Measurements from ENCODE around the gene HIKESHI.
"Not testable (repeated sequence)": the region's sequence is repeated elsewhere in the genome, so short reads cannot be mapped to it uniquely, and the experiment has no call there.

Gene HIKESHI

GRCh38 chr11:86302092-86302793 lies at the start of gene HIKESHI:
Gene HIKESHI, plus strand, starts transcription at chr11:86302240. Its CDS starts 209 bp downstream, at chr11:86302449.
- peak; percentile 99 for DNase-seq (ENCODE audit: low spot score)

- no peak for DNase-seq (ENCODE audit: low spot score)
Measured at GRCh38 chr11:86255896-86256295, 46.1 kb upstream of the HIKESHI start.

GRCh38 chr11:86256608-86257007 lies 45.4 kb upstream of the HIKESHI start:
- no peak for DNase-seq (ENCODE audit: low spot score)

- DNase-seq (ENCODE audit: low spot score) = no peak
Measured at GRCh38 chr11:86257446-86257845, 44.6 kb upstream of the HIKESHI start.

GRCh38 chr11:86259730-86260129 lies 42.3 kb upstream of the HIKESHI start:
- DNase-seq (ENCODE audit: low spot score) = no peak

- DNase-seq (ENCODE audit: low spot score) = no peak
Measured at GRCh38 chr11:86261328-86261727, 40.7 kb upstream of the HIKESHI start.

GRCh38 chr11:86262387-86262786 lies 39.7 kb upstream of the HIKESHI start:
- DNase-seq (ENCODE audit: low spot score) = no peak

GRCh38 chr11:86264649-86265048 lies 37.4 kb upstream of the HIKESHI start:
- no peak for DNase-seq (ENCODE audit: low spot score)

- no peak for DNase-seq (ENCODE audit: low spot score)
Measured at GRCh38 chr11:86265194-86265593, 36.8 kb upstream of the HIKESHI start.

- no peak for DNase-seq (ENCODE audit: low spot score)
Measured at GRCh38 chr11:86269645-86270044, 32.4 kb upstream of the HIKESHI start.

- no peak for DNase-seq (ENCODE audit: low spot score)
Measured at GRCh38 chr11:86274503-86274902, 27.5 kb upstream of the HIKESHI start.

GRCh38 chr11:86274999-86275398 lies 27.0 kb upstream of the HIKESHI start:
- no peak for DNase-seq (ENCODE audit: low spot score)

GRCh38 chr11:86275493-86276370 lies 26.3 kb upstream of the HIKESHI start:
- no peak for DNase-seq (ENCODE audit: low spot score)

GRCh38 chr11:86277741-86278140 lies 24.3 kb upstream of the HIKESHI start:
- DNase-seq (ENCODE audit: low spot score) = no peak

- DNase-seq (ENCODE audit: low spot score) = no peak
Measured at GRCh38 chr11:86278226-86278625, 23.8 kb upstream of the HIKESHI start.

- no peak for DNase-seq (ENCODE audit: low spot score)
Measured at GRCh38 chr11:86279747-86280146, 22.3 kb upstream of the HIKESHI start.

GRCh38 chr11:86287468-86287796 lies 14.6 kb upstream of the HIKESHI start:
- no peak for DNase-seq (ENCODE audit: low spot score)

- peak; percentile 26 for DNase-seq (ENCODE audit: low spot score)
Measured at GRCh38 chr11:86288776-86289507, 13.1 kb upstream of the HIKESHI start.

- DNase-seq (ENCODE audit: low spot score) = not testable (repeated sequence)
Measured at GRCh38 chr11:86289508-86290280, 12.3 kb upstream of the HIKESHI start.

- peak; percentile 31 for DNase-seq (ENCODE audit: low spot score)
Measured at GRCh38 chr11:86291466-86292262, 10.4 kb upstream of the HIKESHI start.

Data from globus pallidus (tissue), 1 donor.